Measurements from ENCODE around the gene IGF1R. TPM values are rescaled to one million over a fixed set of nuclear protein-coding genes. Genes with fewer than 3 reads are reported as not detected.

The IGF1R gene
- total and polyA plus RNA-seq, 2 donors (not counting 3 experiments of a cell fraction or from before 2014, with no cell fraction given): 16.1 to 59.1 TPM

DNA sequence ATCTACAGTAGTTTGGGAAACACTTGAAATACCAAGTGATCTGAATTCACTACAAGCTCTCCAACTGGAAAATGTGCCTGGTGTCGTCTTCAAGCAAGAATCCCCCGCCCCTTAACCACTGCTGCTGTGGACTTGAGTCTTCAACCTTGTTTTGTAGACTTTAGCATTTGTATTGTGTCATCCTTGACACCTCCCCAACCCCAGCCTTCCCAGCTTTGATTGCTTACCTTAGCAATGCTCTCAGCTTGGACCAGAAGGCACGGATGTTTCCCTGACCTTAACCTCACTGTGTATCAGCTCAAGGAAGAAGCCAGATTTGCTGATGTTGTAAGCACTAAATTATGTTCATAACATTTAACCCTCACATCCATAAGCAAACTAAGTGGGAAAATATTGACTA, 146.4 kb downstream of the IGF1R start:
- no TSS peak for BruUV-seq (replicated peaks)
- Histone ChIP-seq H2AFZ (ENCODE audit: low read depth, low read length) (no peak overlapping the region), H3K36me3 (ENCODE audit: control insufficient read depth in 2 of 2, extremely low read depth in 1 of 2, insufficient read depth in 2 of 2, low read length in 2 of 2) (no peaks in the 10 kb centered on the region), H3K9me3 (replicated peaks; ENCODE audit: control insufficient read depth, insufficient read depth, low read length) (no peaks in the 10 kb centered on the region), H3K9me1 (replicated peaks; ENCODE audit: control insufficient read depth, extremely low read depth, insufficient read depth, low read length) (no peaks in the 10 kb centered on the region), H3K27me3 (ENCODE audit: control insufficient read depth in 2 of 2, insufficient read depth in 2 of 2, low read length in 2 of 2) (no peaks in the 10 kb centered on the region), H4K20me1 (replicated peaks; ENCODE audit: control insufficient read depth, extremely low read depth, insufficient read depth, low read length) (peaks cover 5% of the 10 kb centered on the region), H3K9ac (replicated peaks; ENCODE audit: extremely low read depth, insufficient read depth, low read length) (no peak overlapping the region), H3K79me2 (ENCODE audit: control insufficient read depth, insufficient read depth, low read length) (peaks cover 8% of the 10 kb centered on the region), H3K4me3 (replicated peaks in 1 of 3; ENCODE audit: insufficient read depth in 1 of 3, low read depth in 1 of 3, low read length in 3 of 3) (no peak overlapping the region), H3K27ac (ENCODE audit: insufficient read depth, low read depth, low read length) (no peak overlapping the region), H3K4me2 (ENCODE audit: insufficient read depth, low read length) (no peak overlapping the region), H3K4me1 (ENCODE audit: control insufficient read depth, extremely low read depth, insufficient read depth, low read length) (peaks cover 10% of the 10 kb centered on the region)
- DNase-seq (ENCODE audit: low read depth, low spot score): no peak
- intact Hi-C loops (cut with micrococcal nuclease): no loop called here
- dilution Hi-C loops (cut with MboI; ENCODE audit: extremely low pct_ligation_motif_present, low sequenced_read_pairs): no loop called here
- TF ChIP-seq GATA2 (IDR thresholded peaks at IDR 0.05; ENCODE audit: insufficient read depth, insufficient read length, low read depth, low read length) (no peak), JUN (IDR thresholded peaks at IDR 0.05; ENCODE audit: borderline replicate concordance, insufficient read depth, insufficient read length, low read depth) (no peak), FOS (IDR thresholded peaks at IDR 0.05; ENCODE audit: borderline replicate concordance, insufficient read depth, low read length) (no peak), POLR2AphosphoS5 (IDR thresholded peaks at IDR 0.05; ENCODE audit: insufficient read depth, low read depth, low read length) (no peak), MYC (IDR thresholded peaks at IDR 0.05; ENCODE audit: low read depth, low read length) (no peak), EZH2 (IDR thresholded peaks at IDR 0.05; ENCODE audit: borderline replicate concordance, low read depth, low read length, severe bottlenecking) (no peak), POLR2A (IDR thresholded peaks at IDR 0.05; ENCODE audit: low read depth, low read length) (no peak)
- TF ChIP-seq, protein P1, sequence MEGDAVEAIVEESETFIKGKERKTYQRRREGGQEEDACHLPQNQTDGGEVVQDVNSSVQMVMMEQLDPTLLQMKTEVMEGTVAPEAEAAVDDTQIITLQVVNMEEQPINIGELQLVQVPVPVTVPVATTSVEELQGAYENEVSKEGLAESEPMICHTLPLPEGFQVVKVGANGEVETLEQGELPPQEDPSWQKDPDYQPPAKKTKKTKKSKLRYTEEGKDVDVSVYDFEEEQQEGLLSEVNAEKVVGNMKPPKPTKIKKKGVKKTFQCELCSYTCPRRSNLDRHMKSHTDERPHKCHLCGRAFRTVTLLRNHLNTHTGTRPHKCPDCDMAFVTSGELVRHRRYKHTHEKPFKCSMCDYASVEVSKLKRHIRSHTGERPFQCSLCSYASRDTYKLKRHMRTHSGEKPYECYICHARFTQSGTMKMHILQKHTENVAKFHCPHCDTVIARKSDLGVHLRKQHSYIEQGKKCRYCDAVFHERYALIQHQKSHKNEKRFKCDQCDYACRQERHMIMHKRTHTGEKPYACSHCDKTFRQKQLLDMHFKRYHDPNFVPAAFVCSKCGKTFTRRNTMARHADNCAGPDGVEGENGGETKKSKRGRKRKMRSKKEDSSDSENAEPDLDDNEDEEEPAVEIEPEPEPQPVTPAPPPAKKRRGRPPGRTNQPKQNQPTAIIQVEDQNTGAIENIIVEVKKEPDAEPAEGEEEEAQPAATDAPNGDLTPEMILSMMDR (IDR thresholded peaks at IDR 0.05; ENCODE audit: extremely low read depth in 1 of 2, insufficient read depth in 1 of 2, low read depth in 1 of 2, low read length in 2 of 2): no peak
- TF ChIP-seq, protein P2, sequence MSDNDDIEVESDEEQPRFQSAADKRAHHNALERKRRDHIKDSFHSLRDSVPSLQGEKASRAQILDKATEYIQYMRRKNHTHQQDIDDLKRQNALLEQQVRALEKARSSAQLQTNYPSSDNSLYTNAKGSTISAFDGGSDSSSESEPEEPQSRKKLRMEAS (IDR thresholded peaks at IDR 0.05; ENCODE audit: insufficient read depth, insufficient read length): no peak
- no peak for FAIRE-seq
- ChIA-PET CTCF (no interaction called here), POLR2A (no interaction called here)
